HG03097 (cell line): Measurements from ENCODE around the gene HHAT.

Experiments used
- ATAC-seq: cut with Tn5 transposase; IDR thresholded peaks from one replicate; pipeline ENCODE4 v1.9.1; 2021; ENCODE audit not compliant: unreplicated experiment, low FRiP score

Gene HHAT

DNA sequence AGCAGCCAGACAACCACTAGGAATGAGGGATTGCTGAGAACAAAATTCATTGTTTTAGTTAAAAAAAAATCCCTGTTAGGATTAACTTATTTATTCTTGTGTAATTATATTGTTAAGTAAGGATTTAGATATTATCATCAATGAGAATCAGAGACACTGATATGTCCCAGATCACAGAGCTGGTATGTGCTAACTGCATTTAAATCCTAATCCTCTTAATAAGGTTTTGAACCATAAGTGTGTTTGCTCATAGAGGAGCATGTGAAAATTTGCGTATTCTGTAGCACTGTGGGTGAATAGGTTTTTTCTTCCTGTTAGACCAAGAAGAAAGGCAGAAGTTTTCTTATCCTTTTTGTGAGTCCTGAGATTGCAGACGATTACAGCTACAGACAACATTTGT is 147.1 kb downstream of the HHAT start:
- no peak for ATAC-seq

DNA sequence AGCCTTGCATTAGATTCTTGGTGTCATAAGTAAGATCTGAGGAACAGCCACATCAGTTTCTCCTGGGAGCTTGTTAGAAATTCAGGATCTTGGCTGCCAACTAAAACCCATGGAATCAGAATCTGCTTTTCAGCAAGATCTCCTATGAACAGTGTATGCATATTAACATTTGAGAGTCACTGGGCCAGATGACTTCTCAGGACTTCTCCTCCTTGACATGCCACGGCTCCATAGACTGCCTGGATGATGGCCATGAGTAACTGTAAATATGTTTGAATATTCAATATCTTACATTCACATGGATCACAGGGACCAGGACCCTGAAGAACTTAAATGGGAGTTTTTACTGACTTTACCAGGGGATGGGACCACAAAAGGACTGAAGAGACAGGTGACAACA is 148.0 kb downstream of the HHAT start:
- ATAC-seq, result no peak

DNA sequence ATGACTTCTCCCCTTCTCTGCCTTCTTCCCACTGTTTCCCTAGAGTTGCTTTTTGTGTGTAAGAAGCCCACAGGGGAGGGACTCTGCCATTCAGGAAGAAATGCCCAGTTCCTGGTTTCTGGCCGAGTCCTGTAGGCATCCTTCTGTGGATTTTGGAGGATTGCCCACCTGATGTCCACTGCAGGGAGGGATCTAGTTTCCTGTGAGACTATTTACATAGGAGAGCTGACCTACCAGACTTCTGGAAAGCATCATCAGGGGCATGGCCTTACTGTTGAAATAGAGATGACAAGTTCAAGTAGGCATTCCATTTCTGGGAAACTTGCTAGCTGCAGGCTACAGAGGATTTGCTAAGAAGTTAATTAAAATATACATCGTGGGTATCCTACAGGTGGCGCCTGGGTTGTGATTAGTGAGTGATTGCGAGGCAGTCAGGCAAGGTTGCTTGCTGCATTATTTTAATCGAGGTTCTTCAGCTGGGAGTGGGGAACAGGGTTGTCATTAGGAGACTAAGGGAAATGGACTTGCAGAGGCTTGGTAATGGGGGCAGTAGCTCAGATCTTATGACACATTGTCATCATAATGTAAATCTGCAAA is 148.7 kb downstream of the HHAT start:
- no peak for ATAC-seq

- ATAC-seq, result no peak
These were observed 150.1 kb downstream of the HHAT start for GRCh38 chr1:210478820-210479219.

GRCh38 chr1:210482491-210482890 is 153.8 kb downstream of the HHAT start:
- ATAC-seq, result no peak

DNA sequence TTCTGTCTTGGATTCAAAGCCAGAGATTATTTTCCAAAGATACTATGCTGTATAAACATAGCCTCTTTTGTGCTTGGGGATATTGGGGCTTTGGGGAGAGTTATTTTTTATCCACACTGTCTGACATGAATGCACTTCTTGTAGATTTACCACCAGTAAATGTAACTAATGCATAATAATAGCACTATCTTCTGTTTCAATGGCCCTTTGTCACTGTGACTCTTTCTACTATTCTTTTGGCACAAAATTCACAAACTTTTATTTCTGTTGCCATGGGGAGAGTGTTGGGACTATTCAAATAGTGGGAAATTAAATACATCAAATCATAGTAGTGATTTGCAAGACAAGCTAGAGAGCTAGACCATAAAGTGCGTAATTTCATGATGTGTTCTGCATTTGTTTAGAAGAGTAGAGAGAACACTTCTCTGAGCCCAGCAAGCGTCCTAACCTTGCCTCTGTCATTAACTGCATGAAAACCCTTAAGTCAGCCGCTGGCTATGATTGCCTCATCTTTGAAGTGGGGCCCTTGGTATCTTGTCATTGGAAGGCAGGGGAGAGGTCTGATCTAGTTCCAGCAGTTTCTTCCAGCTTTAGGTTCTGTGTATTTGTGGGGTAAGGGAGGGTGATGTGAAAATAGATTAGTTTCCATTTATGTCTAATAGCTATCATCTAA is 154.4 kb downstream of the HHAT start:
- no peak for ATAC-seq

GRCh38 chr1:210483821-210484220 is 155.1 kb downstream of the HHAT start:
- ATAC-seq, result no peak

DNA sequence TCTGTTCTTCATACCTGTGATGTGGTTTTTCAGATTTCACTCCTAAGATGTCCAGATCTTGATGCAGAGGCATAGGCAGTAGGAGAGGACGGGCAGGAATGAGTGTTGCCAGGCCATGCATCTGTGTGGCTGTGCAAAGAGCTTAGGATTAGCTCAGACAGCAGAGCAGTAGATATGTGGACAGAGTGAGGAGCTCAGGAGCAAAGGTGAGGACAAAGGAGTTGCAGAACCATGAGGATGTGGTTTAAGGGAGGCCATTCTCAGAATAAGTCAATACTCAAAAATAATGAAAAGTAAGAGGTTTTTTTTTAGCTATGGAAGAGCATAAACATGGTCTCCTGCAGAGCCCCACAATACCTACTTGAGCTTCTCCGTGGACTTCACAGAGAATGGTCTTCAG is 158.3 kb downstream of the HHAT start:
- no peak for ATAC-seq

DNA sequence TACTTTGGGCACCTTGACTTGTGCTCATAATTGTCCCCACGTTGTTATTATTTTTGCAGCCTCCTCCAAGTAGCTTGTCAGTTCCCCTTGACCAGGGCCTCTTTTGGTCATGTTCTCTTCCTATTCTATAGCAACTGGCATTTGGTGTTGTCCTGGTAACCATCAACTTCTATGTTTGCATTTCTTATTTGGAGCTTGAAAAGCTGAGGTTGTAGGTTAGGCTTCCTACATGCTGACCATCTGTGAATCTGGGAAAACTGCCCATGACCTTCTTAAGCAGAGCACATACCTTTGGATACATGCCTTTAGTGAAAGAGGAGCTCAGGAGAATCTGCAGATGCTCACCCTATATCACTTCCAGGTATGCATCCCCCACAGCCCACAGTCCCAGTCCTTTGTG is 160.8 kb downstream of the HHAT start:
- ATAC-seq, result no peak

DNA sequence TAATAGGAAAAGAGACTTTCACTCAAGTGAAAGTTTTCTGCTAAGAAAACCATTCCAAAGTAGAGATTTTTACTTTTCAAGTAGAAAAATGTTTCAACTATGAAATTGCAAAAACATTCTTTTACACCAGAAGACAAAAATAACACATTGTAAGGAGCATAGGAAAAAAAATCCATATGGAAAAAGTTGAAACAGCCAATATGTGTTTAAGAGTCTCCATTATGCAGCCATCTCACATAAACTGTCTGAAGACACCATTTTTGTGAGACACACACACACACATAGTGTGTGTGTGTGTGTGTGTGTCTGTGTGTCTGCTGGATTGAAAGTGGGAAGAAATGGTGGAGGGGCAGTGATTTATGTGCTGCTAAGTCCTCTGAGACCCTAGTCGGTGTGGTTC is 162.1 kb downstream of the HHAT start:
- ATAC-seq, result no peak

- no peak for ATAC-seq
These were observed 167.4 kb downstream of the HHAT start for GRCh38 chr1:210496063-210496462.

DNA sequence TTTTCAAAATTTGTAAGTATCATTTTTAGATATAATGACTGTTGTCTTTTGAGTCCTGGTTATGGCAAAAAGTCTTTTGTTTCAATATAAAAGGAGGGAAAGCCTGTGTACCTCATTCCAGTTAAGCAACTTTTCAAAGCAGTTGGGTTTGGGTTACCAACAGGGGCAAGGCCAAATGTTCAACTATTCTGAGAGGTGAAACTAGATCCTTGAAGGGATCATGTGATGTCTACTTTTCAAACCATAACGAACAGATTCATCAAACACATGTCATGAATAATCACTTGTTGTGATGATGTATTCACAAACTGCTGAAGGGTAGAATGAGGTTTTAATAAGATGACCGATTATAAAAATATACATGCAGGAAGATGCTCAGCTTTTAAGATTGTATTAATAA is 171.3 kb downstream of the HHAT start:
- ATAC-seq, result no peak

- ATAC-seq, result no peak
These were observed 172.1 kb downstream of the HHAT start for GRCh38 chr1:210500831-210501230.

- ATAC-seq, result no peak
These were observed 175.6 kb downstream of the HHAT start for GRCh38 chr1:210504286-210504685.

GRCh38 chr1:210505601-210506496 is 177.1 kb downstream of the HHAT start:
- ATAC-seq, result no peak

DNA sequence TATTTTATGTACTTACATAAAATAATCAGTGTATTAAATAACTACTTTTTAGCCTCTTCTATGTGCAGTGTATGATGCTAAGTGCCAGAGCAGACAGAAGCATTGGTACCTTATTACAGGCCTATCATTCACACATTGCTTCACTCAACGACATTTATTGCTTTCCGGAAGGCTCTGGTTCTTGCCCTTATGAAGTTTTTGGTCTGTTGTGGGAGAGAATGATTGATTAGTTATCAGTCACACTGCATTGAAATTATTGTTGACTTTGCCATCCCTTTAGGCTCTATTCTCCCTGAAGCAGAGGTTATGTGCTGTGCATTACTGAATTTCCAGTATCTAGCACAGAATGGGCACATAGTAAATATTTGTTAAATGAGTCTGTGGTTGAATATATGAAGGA is 178.0 kb downstream of the HHAT start:
- ATAC-seq, result no peak

DNA sequence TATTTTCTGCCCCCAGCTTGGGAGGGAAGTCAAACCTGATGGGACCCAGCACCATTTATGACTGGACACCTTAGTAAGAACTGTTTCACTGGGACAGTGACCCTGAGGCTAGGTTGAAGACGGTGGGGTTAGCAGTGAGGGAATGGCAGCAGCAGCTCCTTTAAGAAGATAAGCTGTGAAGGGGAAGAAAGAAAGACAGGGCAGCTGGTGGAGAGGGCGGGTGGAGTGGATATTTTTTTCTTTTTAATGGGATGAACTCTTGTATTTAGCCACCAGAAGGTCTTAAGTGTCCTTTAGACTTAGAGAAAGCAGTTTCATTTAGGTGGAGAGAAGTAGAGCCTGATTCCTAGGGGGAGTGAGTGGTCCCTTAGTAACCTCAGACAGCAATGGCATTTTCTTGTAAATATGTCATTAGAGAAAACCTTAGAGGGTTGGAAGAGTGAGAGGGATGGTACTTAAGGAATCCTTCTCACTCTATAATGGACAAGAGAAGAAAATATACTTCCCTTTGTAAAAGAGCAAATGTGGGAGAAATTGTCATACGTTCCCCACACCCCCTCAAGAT is 187.5 kb downstream of the HHAT start:
- no peak for ATAC-seq

DNA sequence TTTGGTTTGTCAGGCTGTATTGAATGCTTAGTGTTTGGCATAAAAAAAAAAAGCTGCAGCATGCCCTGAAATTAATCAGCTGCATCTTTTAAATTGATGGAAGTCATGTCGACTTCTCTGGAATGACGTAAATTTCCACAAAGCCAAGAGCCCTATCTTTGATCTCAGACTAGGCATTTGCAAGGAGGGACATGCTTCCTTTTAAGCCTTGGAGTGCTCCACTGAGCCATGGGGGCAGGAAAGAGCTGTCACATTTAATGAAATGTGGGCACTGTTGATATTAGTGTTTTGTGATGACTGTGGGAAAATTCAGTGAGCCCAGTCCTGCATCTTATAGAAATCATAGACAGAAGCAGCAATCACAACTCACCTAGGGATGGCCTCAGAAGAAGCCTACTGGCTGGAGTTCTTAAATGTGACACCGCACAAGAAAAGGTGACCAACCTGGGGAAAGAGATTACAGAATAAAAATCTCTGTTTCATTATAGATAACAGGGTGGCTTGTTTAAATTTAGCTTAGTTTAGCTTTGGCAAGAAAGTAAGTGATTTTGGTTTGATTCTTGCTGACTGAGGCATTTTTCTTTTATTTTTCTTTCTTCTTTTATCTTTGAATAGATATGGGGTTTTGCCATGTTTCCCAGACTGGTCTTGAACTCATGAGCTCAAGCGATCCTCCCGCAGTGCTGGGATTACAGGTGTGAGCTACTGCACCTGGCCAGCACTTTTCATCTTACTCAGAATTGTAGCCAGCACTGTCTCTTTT is 188.2 kb downstream of the HHAT start:
- no peak for ATAC-seq

DNA sequence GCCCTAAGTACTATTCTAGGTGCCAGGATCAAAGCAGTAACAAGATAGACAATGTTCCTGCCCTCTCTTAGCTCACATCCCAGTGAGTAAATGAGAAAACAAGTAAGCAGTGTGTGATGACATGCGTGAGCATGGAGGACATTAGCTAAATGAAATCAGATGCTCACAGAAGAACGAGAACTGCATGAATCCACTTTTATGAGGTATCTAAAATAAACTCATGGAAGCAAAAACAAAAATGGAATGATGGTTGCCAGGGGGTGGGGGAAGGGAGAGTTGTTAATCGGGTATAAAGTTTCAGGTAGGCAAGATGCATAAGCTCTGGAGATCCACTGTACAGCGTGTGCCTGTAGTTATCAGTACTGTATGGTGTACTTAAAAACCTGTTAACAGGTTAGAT is 195.1 kb downstream of the HHAT start:
- no peak for ATAC-seq

GRCh38 chr1:210525716-210526454 is 197.2 kb downstream of the HHAT start:
- no peak for ATAC-seq
